H9 (cell line): Measurements from ENCODE around the gene PAXX. TPM values are rescaled to one million over a fixed set of nuclear protein-coding genes. Genes with fewer than 3 reads are reported as not detected.
A peak's percentile ranks its signal among the peaks of the same experiment; 100 is the strongest.

ENCODE experiments used
- DNase-seq: peaks from one replicate; pipeline ENCODE4 v3.0.0-alpha.2; 2017
- H2AFZ ChIP-seq: one replicate; pipeline ENCODE4 v1.6.1; 2013; ENCODE audit warnings: mild to moderate bottlenecking, low read length, control low read depth, moderate library complexity
- H2AK5ac ChIP-seq: 2 replicates; pipeline ENCODE4 v1.6.1; 2013; ENCODE audit warnings: low read length, control low read depth, mixed read lengths; ENCODE audit not compliant: insufficient read length
- H2BK120ac ChIP-seq: one replicate; pipeline ENCODE4 v1.6.1; 2013; ENCODE audit warnings: low read depth, mild to moderate bottlenecking, low read length, control low read depth, inconsistent platforms; ENCODE audit not compliant: poor library complexity, severe bottlenecking
- H2BK12ac ChIP-seq: 2 replicates; pipeline ENCODE4 v1.6.1; 2013; ENCODE audit warnings: low read length, control low read depth, mixed read lengths, low read depth; ENCODE audit not compliant: insufficient read length
- H2BK15ac ChIP-seq: 2 replicates; pipeline ENCODE4 v1.6.1; 2013; ENCODE audit warnings: low read depth, low read length, control low read depth
- H2BK20ac ChIP-seq: one replicate; pipeline ENCODE4 v1.6.1; 2013; ENCODE audit warnings: low read depth, mild to moderate bottlenecking, low read length, control low read depth, inconsistent platforms; ENCODE audit not compliant: poor library complexity, severe bottlenecking
- H2BK5ac ChIP-seq: 2 replicates; pipeline ENCODE4 v1.6.1; 2013; ENCODE audit warnings: low read length, control low read depth, mixed read lengths; ENCODE audit not compliant: insufficient read length
- H3K14ac ChIP-seq: 2 replicates; pipeline ENCODE4 v1.6.1; 2013; ENCODE audit warnings: low read length, control low read depth; ENCODE audit not compliant: insufficient read depth
- H3K18ac ChIP-seq: 2 replicates; pipeline ENCODE4 v1.6.1; 2013; ENCODE audit warnings: low read depth, mild to moderate bottlenecking, mixed read lengths, low read length, control low read depth; ENCODE audit not compliant: insufficient read length
- H3K23ac ChIP-seq: 2 replicates; pipeline ENCODE4 v1.6.1; 2013; ENCODE audit warnings: low read length, control low read depth, mixed read lengths, low read depth; ENCODE audit not compliant: insufficient read length
- H3K23me2 ChIP-seq: 2 replicates; pipeline ENCODE4 v1.6.1; 2013; ENCODE audit warnings: low read depth, mild to moderate bottlenecking, mixed read lengths, low read length, control low read depth; ENCODE audit not compliant: insufficient read length, poor library complexity, severe bottlenecking
- H3K27ac ChIP-seq: 2 replicates; pipeline ENCODE4 v1.5.1; 2013; ENCODE audit warnings: low read length, control low read depth, mixed read lengths, low read depth; ENCODE audit not compliant: insufficient read length
- H3K27me3 ChIP-seq: 2 replicates; pipeline ENCODE4 v1.6.1; 2013; ENCODE audit warnings: low read length, control low read depth, inconsistent platforms; ENCODE audit not compliant: insufficient read depth
- H3K4ac ChIP-seq: 2 replicates; pipeline ENCODE4 v1.6.1; 2013; ENCODE audit warnings: low read depth, mild to moderate bottlenecking, control low read depth, inconsistent platforms, low read length, moderate library complexity
- H3K4me1 ChIP-seq: 2 replicates; pipeline ENCODE4 v1.6.1; 2013; ENCODE audit warnings: low read length, control low read depth, inconsistent platforms; ENCODE audit not compliant: insufficient read depth
- H3K4me2 ChIP-seq: 2 replicates; pipeline ENCODE4 v1.6.1; 2013; ENCODE audit warnings: low read length, control low read depth, mixed read lengths; ENCODE audit not compliant: insufficient read length, insufficient read depth
- H3K56ac ChIP-seq: 2 replicates; pipeline ENCODE4 v1.6.1; 2013; ENCODE audit warnings: low read depth, mild to moderate bottlenecking, mixed read lengths, low read length, control low read depth; ENCODE audit not compliant: insufficient read length
- H3K79me1 ChIP-seq: 2 replicates; pipeline ENCODE4 v1.6.1; 2013; ENCODE audit warnings: low read depth, mild to moderate bottlenecking, moderate library complexity, low read length, control low read depth, inconsistent platforms; ENCODE audit not compliant: insufficient read depth, poor library complexity, severe bottlenecking
- H3K79me2 ChIP-seq: 2 replicates; pipeline ENCODE4 v1.6.1; 2013; ENCODE audit warnings: low read length, control low read depth, inconsistent platforms; ENCODE audit not compliant: insufficient read depth
- H3K9ac ChIP-seq: 2 replicates; pipeline ENCODE4 v1.6.1; 2013; ENCODE audit warnings: low read length, control low read depth, mixed read lengths; ENCODE audit not compliant: insufficient read length; ENCODE audit errors: extremely low read depth
- H3K9me3 ChIP-seq: one replicate; pipeline ENCODE4 v1.6.1; 2013; ENCODE audit warnings: low read depth, low read length, inconsistent platforms; ENCODE audit not compliant: control insufficient read depth
- H3T11ph ChIP-seq: one replicate; pipeline ENCODE4 v1.6.1; 2013; ENCODE audit warnings: mild to moderate bottlenecking, low read length, control low read depth, inconsistent platforms
- H4K20me1 ChIP-seq: one replicate; pipeline ENCODE4 v1.6.1; 2013; ENCODE audit not compliant: control insufficient read depth, insufficient read length, insufficient read depth
- H4K5ac ChIP-seq: 2 replicates; pipeline ENCODE4 v1.6.1; 2013; ENCODE audit warnings: low read depth, mild to moderate bottlenecking, mixed read lengths, low read length, control low read depth; ENCODE audit not compliant: insufficient read length
- H4K8ac ChIP-seq: replicated peaks from 2 replicates; pipeline ENCODE4 v1.6.1; 2013; ENCODE audit warnings: low read length, control low read depth, mixed read lengths, low read depth; ENCODE audit not compliant: insufficient read length
- H4K91ac ChIP-seq: 2 replicates; pipeline ENCODE4 v1.6.1; 2013; ENCODE audit warnings: low read depth, mild to moderate bottlenecking, moderate library complexity, mixed read lengths, low read length, control low read depth; ENCODE audit not compliant: insufficient read length
- H3K27ac Mint-ChIP-seq, 3 experiments: 2 replicates in 2 of 3; 3 replicates in 1 of 3; pipeline ENCODE4 v1.8.0; 2020 to 2021; ENCODE audit warnings: mixed read lengths in 3 of 3, mild to moderate bottlenecking in 1 of 3, moderate library complexity in 1 of 3
- H3K27me3 Mint-ChIP-seq: 2 replicates; pipeline ENCODE4 v1.8.0; 2021; ENCODE audit warnings: low read depth, mild to moderate bottlenecking, moderate library complexity, mixed read lengths
- H3K36me3 Mint-ChIP-seq, 3 experiments: 2 replicates in 2 of 3; 3 replicates in 1 of 3; pipeline ENCODE4 v1.8.0; 2020 to 2021; ENCODE audit warnings: low read depth in 3 of 3, mixed read lengths in 3 of 3; ENCODE audit not compliant: insufficient read depth in 1 of 3
- H3K4me1 Mint-ChIP-seq, 2 experiments: 2 replicates each; pipeline ENCODE4 v1.8.0; 2020; ENCODE audit warnings: mixed read lengths in 2 of 2
- H3K4me3 Mint-ChIP-seq, 2 experiments: 2 replicates in 1 of 2; 3 replicates in 1 of 2; pipeline ENCODE4 v1.8.0; 2020 to 2021; ENCODE audit warnings: mild to moderate bottlenecking in 2 of 2, mixed read lengths in 2 of 2, moderate library complexity in 1 of 2
- H3K9me3 Mint-ChIP-seq, 2 experiments: 2 replicates in 1 of 2; 3 replicates in 1 of 2; pipeline ENCODE4 v1.8.0; 2020; ENCODE audit warnings: mild to moderate bottlenecking in 2 of 2, mixed read lengths in 2 of 2, moderate library complexity in 1 of 2
- CTCF ChIP-seq: fragments of 200-600 bp; sonication (generic); conservative IDR thresholded peaks from 3 replicates; pipeline ENCODE4 v1.8.0; 2021; ENCODE audit warnings: antibody characterized with exemption, mild to moderate bottlenecking
- WGBS: extraction: QIAGEN DNeasy Blood & Tissue Kit; methylation state at CpG from one replicate; pipeline ENCODE4 v1.1.7; 2013; ENCODE audit warnings: missing lambda C conversion rate, low lambda C conversion rate, mixed read lengths; ENCODE audit not compliant: insufficient read length; ENCODE audit errors: extremely low coverage; 5-methylcytosine and 5-hydroxymethylcytosine counted together
- total RNA-seq: library from RNA; stranded (reverse); gene quantifications from 2 replicates; pipeline ENCODE4 v1.2.1, GENCODE V29; 2021

The PAXX gene
- total RNA-seq, 1 experiment from 2014 or later: 51.2 TPM

DNA sequence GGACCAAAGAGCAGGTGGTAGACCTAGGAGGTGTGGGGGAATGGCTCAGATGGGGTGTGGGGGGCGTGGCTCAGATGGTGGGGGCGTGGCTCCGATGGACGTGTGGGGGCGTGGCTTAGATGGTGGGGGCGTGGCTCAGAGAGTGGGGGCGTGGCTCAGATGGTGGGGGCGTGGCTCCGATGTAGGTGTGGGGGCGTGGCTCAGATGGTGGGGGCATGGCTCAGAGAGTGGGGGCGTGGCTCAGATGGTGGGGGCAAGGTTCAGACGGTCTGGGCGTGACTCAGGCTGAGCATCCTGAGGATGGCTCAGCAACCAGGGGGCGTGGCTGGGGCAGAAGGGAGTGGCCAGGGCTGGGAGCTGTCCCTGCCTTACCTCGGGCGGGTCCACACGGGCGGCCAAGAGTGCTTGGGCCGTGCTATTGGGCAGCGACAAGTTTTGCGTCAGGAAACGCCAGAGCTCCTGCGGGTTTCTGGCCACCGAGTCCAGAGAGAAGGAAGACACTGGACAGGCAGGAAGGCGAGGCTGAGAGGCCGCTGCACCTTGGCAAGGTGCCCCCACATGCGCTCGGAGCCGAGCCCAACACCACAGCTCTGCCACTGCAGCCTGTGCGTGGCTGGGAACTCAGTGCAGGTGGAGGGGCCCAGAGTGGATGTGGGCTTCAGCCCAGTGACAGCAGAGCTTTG, 29.9 kb downstream of the PAXX start:
- H3K9me3 Mint-ChIP-seq: no peaks in the 10 kb centered on the region
- Histone ChIP-seq H2BK20ac (no peak overlapping the region), H3K27me3 (no peaks in the 10 kb centered on the region), H3K27ac (no peak overlapping the region), H3K79me2 (no peaks in the 10 kb centered on the region), H4K8ac (no peak overlapping the region), H2AFZ (no peak overlapping the region), H2BK120ac (no peak overlapping the region), H3K23ac (no peak overlapping the region), H3K9ac (no peak overlapping the region), H4K20me1 (no peaks in the 10 kb centered on the region), H2BK15ac (no peak overlapping the region), H2BK12ac (no peak overlapping the region), H2AK5ac (no peak overlapping the region), H3K56ac (no peak overlapping the region), H3K18ac (no peak overlapping the region), H3T11ph (no peak overlapping the region), H3K14ac (no peak overlapping the region), H3K79me1 (no peaks in the 10 kb centered on the region), H3K23me2 (peaks cover under 1% of the 10 kb centered on the region), H4K91ac (no peak overlapping the region), H2BK5ac (no peak overlapping the region), H3K4me1 (no peaks in the 10 kb centered on the region), H3K4me2 (no peak overlapping the region), H3K4ac (no peak overlapping the region), H4K5ac (no peak overlapping the region), H3K9me3 (no peaks in the 10 kb centered on the region)
- WGBS: no CpG with 5 or more reads among the region's 30 CpGs
- no peak for TF ChIP-seq CTCF
- H3K36me3 Mint-ChIP-seq: peaks cover 0 to 2% (median under 1%) of the 10 kb centered on the region in 3 experiments; a peak in 3 of 7 replicates
- peak; percentile 98 for DNase-seq
- H3K27ac Mint-ChIP-seq: no peak overlapping the region
- peaks cover 8% of the 10 kb centered on the region for H3K27me3 Mint-ChIP-seq
- H3K4me1 Mint-ChIP-seq: peaks cover 2 to 10% of the 10 kb centered on the region in 2 experiments; a peak in 3 of 4 replicates
- peak overlapping the region in 1 of 2 experiments; percentile 38; a peak in 1 of 5 replicates for H3K4me3 Mint-ChIP-seq
